Non-pigmented ciliary epithelial cell (primary cell): ENCODE results near the gene TSPAN18.

Experiments used
- DNase-seq: peaks from one replicate; pipeline ENCODE4 v3.0.0-alpha.2; 2010; ENCODE audit warnings: low read depth

The TSPAN18 gene

GRCh38 chr11:44916801-44917385, 190.1 kb downstream of the TSPAN18 start:
- DNase-seq: no peak

- DNase-seq: no peak
Measured at GRCh38 chr11:44917741-44918140, 191.0 kb downstream of the TSPAN18 start.

GRCh38 chr11:44920451-44920850, 193.7 kb downstream of the TSPAN18 start:
- no peak for DNase-seq

- no peak for DNase-seq
Measured at GRCh38 chr11:44923115-44923514, 196.4 kb downstream of the TSPAN18 start.

- no peak for DNase-seq
Measured at GRCh38 chr11:44923806-44924205, 197.0 kb downstream of the TSPAN18 start.

- DNase-seq: no peak
Measured at GRCh38 chr11:44926036-44926435, 199.3 kb downstream of the TSPAN18 start.

- peak; percentile 13 for DNase-seq
Measured at GRCh38 chr11:44927174-44927661, 200.5 kb downstream of the TSPAN18 start.

GRCh38 chr11:44928144-44928543, 201.4 kb downstream of the TSPAN18 start:
- DNase-seq: no peak

- no peak for DNase-seq
Measured at GRCh38 chr11:44928816-44929215, 202.1 kb downstream of the TSPAN18 start.

GRCh38 chr11:44930588-44931302, 204.0 kb downstream of the TSPAN18 start:
- DNase-seq: no peak

GRCh38 chr11:44931466-44931865, 204.7 kb downstream of the TSPAN18 start:
- no peak for DNase-seq

- no peak for DNase-seq
Measured at GRCh38 chr11:44934110-44934509, 207.3 kb downstream of the TSPAN18 start.

- DNase-seq: no peak
Measured at GRCh38 chr11:44934735-44935250, 208.0 kb downstream of the TSPAN18 start.

- DNase-seq: peak; percentile 49
Measured at GRCh38 chr11:44936525-44936924, 209.8 kb downstream of the TSPAN18 start.

GRCh38 chr11:44936951-44937543, 210.3 kb downstream of the TSPAN18 start:
- no peak for DNase-seq

- DNase-seq: no peak
Measured at GRCh38 chr11:44938066-44938691, 211.4 kb downstream of the TSPAN18 start.

- DNase-seq: no peak
Measured at GRCh38 chr11:44939673-44940395, 213.1 kb downstream of the TSPAN18 start.

- DNase-seq: no peak
Measured at GRCh38 chr11:44940404-44940803, 213.6 kb downstream of the TSPAN18 start.

- no peak for DNase-seq
Measured at GRCh38 chr11:44940835-44941234, 214.1 kb downstream of the TSPAN18 start.

GRCh38 chr11:44941259-44942021, 214.7 kb downstream of the TSPAN18 start:
- no peak for DNase-seq
